HG03565 (cell line): ENCODE measurements around the gene TMPRSS9.
"Not testable (repeated sequence)": the region's sequence is repeated elsewhere in the genome, so short reads cannot be mapped to it uniquely, and the experiment has no call there.

Experiments used
- ATAC-seq: cut with Tn5 transposase; IDR thresholded peaks from one replicate; pipeline ENCODE4 v1.9.1; 2021; ENCODE audit warnings: mild to moderate bottlenecking, moderate library complexity; ENCODE audit not compliant: unreplicated experiment

Gene TMPRSS9

DNA sequence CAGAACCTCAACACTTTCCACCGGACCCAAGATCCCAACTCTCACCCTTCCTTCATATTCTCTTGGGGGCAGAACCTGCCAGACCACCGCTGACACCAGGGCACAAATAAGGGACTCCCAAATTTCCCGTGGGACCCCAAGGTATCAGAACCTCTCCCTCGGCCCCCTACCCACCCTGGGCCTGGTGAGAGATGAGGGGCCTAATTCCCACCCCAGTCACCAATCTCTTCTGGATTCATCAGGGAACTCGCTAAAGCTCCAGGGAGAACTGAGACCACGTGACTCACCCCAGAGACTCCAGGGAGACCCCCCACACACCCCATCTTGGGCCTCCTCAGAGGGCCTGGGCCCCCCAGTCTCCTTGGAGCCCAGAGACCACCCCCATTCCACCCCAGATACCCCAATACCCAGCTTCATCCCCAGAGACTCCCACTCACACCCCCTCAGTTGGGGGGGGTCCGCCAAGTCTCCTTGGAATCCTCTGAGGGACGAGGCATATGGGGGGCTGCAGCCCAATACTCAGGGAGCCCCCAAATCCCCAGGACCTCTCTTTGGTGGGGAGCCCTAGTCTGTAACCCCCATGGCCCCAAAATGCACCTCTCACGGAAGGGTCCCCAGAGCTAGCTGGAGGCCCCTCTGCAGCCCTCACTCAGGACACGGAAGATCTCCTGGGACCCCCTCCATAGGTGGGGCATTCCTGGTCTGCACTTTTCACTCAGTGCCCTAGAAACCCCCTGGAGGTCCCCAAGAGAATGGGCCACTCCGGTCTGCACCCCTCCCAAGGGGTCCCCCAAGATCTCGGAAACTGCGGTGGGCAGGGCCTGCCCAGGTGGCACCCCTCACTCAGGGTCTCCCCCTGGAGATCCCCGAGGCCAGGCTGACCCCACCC, 95.1 kb downstream of the TMPRSS9 start:
- no peak for ATAC-seq

- peak; percentile 20 for ATAC-seq
Observed at GRCh38 chr19:2455851-2456570, 95.9 kb downstream of the TMPRSS9 start.

DNA sequence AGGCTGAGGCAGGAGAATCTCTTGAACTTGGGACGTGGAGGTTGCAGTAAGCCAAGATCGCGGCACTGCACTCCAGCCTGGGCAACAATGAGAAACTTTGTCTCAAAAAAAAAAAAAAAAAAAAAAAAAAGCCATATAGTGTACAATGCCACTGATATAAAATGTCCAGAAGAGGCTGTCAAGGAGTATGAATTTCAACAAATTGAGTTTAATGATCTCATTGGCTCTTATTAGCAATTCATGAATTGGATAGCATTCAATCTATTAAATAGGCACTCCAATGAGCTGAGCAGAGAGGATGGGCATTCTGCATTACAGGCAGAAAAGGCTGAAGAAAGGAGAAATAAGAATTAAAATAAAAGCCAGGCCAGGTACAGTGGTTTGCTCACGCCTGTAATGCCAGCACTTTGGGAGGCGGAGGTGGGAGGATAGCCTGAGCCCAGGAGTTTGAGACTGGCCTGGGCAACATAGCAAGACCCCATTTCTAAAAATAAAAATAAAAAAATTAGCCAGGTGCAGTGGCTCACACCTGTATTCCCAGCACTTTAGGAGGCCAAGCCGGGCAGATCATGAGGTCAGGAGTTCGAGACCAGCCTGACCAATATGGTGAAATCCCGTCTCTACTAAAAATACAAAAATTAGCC, 97.5 kb downstream of the TMPRSS9 start:
- ATAC-seq = no peak

- no peak for ATAC-seq
Observed at GRCh38 chr19:2458054-2458453, 98.0 kb downstream of the TMPRSS9 start.

GRCh38 chr19:2458776-2459175, 98.7 kb downstream of the TMPRSS9 start:
- not testable (repeated sequence) for ATAC-seq

DNA sequence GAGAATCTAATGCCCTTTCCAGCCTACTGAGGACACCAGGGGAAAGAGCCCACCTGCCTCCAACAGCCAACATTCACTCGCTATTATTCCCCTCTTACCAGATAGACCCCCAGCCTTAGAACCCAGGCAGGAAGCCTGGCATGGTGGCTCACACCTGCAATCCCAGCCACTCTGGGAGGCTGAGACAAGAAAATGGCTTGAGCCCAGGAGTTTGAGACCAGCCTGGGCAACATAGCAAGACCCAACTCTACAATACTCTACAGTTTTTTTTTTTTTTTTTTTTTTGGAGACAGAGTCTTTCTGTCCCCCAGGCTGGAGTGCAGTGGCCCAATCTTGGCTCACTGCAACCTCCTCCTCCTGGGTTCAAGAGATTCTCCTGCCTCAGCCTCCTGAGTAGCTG, 100.2 kb downstream of the TMPRSS9 start:
- ATAC-seq = no peak

DNA sequence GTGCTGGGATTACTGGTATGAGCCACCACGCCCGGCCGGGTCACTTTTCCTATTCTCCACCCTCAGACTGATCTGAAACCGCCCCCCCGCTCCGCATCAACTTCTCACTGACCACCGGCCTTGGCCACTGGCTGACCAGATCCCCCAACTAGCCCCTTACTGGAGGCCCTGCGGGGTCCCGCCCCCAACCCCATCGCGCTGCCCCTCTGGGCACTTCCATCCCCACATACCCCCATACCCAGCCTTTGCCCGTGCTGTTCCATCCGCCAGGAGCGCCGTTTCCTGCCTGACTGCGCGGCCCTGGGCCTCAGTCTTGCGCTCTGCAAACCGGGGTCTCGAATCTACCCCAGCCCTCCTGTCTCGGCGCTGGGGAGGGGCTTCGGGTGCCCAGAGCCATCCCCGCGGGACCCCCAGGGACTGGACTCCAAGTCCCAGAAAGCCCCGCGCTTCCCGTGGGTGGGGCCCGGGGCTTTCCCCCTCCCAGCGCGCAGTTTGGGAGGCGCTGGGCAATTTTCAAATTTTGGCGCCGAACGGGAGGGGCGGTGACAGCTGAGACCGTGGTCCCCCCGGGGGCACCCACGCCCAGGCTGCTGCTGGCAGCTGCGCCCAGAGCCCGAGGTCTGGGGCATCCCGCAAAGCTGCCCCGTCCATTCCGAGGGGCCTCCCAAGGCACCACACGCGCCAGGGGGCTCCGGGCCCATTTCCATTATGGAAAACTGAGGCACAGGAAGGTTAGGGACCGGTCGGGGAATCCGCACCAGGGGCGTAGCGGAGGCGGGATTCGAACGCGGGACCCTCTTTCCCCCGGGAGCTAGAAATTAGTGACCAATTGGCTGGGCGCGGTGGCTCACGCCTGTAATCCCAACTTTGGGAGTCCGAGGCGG, 101.9 kb downstream of the TMPRSS9 start:
- no peak for ATAC-seq

- no peak for ATAC-seq
Observed at GRCh38 chr19:2462635-2463421, 102.8 kb downstream of the TMPRSS9 start.

DNA sequence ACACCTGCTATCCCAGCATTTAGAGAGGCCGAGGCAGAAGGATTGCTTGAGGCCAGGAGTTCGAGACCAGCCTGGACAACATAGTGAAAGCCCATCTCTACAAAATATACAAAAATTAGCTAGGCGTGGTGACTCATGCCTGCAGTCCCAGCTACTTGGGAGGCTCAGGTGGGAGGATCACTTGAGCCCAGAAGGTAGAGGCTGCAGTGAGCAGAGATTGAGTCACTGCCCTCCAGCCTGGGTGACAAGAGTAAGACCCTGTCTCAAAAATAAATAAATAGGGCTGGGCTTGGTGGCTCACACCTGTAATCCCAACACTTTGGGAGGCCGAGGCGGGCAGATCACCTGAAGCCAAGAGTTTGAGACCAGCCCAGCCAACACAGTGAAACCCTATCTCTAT, 103.6 kb downstream of the TMPRSS9 start:
- ATAC-seq = not testable (repeated sequence)

DNA sequence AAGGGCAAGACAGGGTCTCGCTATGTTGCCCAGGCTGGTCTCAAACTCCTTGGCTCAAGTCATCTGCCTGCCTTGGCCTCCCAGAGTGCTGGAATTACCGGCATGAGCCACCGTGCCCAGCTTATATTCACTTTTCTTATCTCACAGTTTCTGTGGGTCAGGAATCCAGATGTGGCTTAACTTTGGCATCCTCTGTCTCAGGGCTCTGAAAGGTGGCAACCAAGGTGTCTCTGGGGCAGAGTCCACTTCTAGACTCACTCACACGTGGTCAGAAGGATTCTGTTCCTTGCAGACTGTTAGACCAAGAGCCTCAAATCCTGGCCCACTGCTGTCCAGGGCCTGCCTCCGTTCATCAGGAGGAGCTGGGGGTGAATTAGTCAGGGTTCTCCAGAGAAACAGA, 104.3 kb downstream of the TMPRSS9 start:
- no peak for ATAC-seq

GRCh38 chr19:2468596-2468995, 108.5 kb downstream of the TMPRSS9 start:
- no peak for ATAC-seq

DNA sequence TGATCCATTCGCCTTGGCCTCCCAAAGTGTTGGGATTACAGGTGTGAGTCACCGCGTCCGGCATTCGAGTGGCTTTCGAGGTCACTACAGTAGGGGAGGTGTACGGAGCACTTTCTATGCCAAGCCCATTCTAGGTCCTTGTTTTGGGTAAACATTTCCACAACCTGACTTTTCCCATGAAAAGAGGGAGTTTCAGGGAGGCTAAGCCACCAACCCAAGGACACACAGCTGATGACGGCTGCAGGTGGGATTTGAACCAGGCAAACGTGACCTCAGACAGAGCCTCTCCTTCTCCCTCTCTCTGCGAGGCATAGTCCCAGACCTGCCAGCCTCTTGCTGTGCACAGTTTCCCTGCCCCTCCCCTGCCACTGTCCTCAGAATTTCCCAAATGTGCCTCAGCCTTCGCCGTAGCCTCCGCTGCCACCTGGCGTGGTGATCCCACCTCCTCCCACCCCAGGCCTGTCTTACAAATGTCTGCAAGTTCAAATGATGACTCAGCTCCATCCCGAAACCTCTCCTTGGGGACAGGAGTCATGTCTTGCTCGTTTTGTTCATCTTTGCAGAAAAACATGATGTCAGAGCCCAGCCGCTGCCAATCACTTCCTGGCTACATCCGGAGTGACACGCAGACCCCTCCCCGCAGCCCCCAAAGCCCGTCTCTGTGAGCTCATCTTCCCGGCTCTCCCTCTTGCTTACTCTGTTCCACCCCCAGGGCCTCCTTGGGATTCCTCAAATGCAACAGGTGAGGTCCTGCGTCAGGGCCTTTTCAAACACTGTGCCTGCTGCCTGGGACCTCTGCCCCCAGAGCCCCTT, 109.2 kb downstream of the TMPRSS9 start:
- ATAC-seq = no peak

DNA sequence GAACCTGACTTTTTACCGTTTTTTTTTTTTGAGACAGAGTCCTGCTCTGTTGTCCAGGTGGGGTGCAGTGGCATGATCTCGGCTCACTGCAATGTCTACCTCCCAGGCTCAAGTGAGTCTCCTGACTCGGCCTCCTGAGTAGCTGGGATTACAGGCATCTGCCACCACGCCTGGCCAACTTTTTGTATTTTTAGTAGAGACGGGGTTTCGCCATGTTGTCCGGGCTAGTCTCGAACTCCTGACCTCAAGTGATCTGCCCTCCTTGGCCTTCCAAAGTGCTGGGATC, 109.8 kb downstream of the TMPRSS9 start:
- not testable (repeated sequence) for ATAC-seq

GRCh38 chr19:2474232-2475017, 114.4 kb downstream of the TMPRSS9 start:
- peak; percentile 24 for ATAC-seq

GRCh38 chr19:2475018-2475701, 115.1 kb downstream of the TMPRSS9 start:
- no peak for ATAC-seq
